Measurements from ENCODE around the gene CDHR3.

DNA sequence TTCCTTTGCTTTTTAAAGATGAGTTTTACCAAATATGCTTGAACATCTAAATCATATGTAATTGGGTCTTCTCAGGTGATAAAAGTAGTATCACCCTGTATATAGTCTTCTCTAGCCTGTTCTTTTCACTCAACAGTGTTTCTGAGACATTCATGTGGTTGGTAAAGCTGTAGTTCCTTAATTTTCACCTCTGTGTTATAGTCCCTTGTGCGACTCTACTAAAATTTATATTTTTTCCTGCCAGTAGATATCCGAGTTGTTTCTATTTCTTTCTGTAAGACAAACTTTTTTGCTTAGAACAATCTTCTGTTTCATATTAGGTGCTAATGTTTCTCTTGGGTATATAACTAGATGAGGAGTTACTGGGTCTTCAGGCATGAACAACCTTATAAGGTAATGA is 113.5 kb downstream of the CDHR3 start:
- TF ChIP-seq EZH2 (IDR thresholded peaks at IDR 0.05) = no peak
- TF ChIP-seq, protein P1, sequence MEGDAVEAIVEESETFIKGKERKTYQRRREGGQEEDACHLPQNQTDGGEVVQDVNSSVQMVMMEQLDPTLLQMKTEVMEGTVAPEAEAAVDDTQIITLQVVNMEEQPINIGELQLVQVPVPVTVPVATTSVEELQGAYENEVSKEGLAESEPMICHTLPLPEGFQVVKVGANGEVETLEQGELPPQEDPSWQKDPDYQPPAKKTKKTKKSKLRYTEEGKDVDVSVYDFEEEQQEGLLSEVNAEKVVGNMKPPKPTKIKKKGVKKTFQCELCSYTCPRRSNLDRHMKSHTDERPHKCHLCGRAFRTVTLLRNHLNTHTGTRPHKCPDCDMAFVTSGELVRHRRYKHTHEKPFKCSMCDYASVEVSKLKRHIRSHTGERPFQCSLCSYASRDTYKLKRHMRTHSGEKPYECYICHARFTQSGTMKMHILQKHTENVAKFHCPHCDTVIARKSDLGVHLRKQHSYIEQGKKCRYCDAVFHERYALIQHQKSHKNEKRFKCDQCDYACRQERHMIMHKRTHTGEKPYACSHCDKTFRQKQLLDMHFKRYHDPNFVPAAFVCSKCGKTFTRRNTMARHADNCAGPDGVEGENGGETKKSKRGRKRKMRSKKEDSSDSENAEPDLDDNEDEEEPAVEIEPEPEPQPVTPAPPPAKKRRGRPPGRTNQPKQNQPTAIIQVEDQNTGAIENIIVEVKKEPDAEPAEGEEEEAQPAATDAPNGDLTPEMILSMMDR (IDR thresholded peaks at IDR 0.05) = no peak
- TF ChIP-seq EZH2phosphoT487 (IDR thresholded peaks at IDR 0.05) = no peak

Measured in neural progenitor cell (in vitro differentiated cells).